ENCODE measurements around the gene CDHR5. TPM values are rescaled to one million over a fixed set of nuclear protein-coding genes. Genes with fewer than 3 reads are reported as not detected.

Gene CDHR5
- total and polyA plus RNA-seq, 7 donors: 0.07 to 0.34 (median 0.20) TPM; not detected in 4

DNA sequence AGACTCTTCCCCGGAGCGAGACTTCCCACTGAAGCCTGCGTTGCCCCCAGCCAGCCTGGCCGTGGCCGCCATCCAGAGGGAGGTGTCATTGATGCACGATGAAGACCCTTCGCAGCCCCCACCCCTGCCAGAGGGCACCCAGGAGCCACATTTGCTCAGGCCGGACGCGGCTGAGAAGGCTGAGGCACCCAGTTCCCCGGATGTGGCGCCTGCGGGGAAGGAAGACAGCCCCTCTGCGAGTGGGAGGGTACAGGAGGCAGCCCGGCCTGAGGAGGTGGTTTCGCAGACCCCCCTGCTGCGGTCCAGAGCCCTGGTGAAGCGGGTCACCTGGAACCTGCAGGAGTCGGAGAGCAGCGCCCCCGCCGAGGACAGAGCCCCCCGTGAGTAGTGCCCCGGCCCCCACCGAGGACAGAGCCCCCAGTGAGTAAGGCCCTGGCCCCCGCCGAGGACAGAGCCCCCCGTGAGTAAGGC is 15.4 kb downstream of the CDHR5 start:
- WGBS, 3 donors: 90 to 95% (median 94%) methylated on average over 24 to 28 of the region's 28 CpGs
- no peak overlapping the region for H3K27ac ChIP-seq
- TF ChIP-seq, protein P1, sequence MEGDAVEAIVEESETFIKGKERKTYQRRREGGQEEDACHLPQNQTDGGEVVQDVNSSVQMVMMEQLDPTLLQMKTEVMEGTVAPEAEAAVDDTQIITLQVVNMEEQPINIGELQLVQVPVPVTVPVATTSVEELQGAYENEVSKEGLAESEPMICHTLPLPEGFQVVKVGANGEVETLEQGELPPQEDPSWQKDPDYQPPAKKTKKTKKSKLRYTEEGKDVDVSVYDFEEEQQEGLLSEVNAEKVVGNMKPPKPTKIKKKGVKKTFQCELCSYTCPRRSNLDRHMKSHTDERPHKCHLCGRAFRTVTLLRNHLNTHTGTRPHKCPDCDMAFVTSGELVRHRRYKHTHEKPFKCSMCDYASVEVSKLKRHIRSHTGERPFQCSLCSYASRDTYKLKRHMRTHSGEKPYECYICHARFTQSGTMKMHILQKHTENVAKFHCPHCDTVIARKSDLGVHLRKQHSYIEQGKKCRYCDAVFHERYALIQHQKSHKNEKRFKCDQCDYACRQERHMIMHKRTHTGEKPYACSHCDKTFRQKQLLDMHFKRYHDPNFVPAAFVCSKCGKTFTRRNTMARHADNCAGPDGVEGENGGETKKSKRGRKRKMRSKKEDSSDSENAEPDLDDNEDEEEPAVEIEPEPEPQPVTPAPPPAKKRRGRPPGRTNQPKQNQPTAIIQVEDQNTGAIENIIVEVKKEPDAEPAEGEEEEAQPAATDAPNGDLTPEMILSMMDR (IDR thresholded peaks at IDR 0.05): no peak

DNA sequence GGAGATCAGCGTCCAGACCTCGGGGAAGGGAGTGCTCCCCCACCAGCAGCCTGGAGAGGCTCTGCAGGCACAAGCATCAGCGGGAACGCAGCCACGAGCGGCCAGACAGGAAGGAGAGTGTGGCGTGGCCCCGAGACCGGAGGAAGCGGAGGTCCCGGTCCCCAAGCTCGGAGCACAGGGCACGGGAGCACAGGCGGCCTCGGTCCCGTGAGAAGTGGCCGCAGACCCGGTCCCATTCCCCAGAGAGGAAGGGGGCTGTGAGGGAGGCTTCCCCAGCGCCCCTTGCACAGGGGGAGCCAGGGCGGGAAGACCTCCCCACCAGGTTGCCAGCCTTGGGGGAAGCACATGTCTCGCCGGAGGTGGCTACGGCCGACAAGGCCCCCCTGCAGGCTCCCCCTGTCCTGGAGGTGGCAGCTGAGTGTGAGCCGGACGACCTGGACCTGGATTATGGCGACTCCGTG is 15.9 kb downstream of the CDHR5 start:
- peaks cover 20% of the 10 kb centered on the region for H3K4me1 ChIP-seq
- H3K27me3 ChIP-seq (ENCODE audit: insufficient read depth in 3 of 3, low read length in 2 of 3): no peaks in the 10 kb centered on the region
- ATAC-seq (no peak), DNase-seq (no peak)
- H3K27ac ChIP-seq: no peak overlapping the region
- H3K4me3 ChIP-seq: no peak overlapping the region
- TF ChIP-seq, protein P1 (IDR thresholded peaks at IDR 0.05): no peak
- intact Hi-C loops (cut with DNase I): no loop called here
- H3K9me3 ChIP-seq: no peaks in the 10 kb centered on the region
- 68 to 77% (median 76%) methylated on average over 28 of the region's 28 CpGs for WGBS, 3 donors
- peaks cover 13 to 96% of the 10 kb centered on the region in 2 donors for H3K36me3 ChIP-seq (ENCODE audit: insufficient read depth in 1 of 2, low read depth in 1 of 2)

More for the DNA sequence above, 15.4 kb downstream of the CDHR5 start:
- H3K4me1 ChIP-seq: peaks cover 26% of the 10 kb centered on the region
- DNase-seq (no peak), ATAC-seq (no peak)
- H3K27me3 ChIP-seq (ENCODE audit: insufficient read depth in 3 of 3, low read length in 2 of 3): no peaks in the 10 kb centered on the region
- intact Hi-C loops (cut with DNase I): no loop called here
- H3K9me3 ChIP-seq: no peaks in the 10 kb centered on the region
- peaks cover 13 to 92% of the 10 kb centered on the region in 2 donors for H3K36me3 ChIP-seq (ENCODE audit: insufficient read depth in 1 of 2, low read depth in 1 of 2)
- H3K4me3 ChIP-seq: no peak overlapping the region

DNA sequence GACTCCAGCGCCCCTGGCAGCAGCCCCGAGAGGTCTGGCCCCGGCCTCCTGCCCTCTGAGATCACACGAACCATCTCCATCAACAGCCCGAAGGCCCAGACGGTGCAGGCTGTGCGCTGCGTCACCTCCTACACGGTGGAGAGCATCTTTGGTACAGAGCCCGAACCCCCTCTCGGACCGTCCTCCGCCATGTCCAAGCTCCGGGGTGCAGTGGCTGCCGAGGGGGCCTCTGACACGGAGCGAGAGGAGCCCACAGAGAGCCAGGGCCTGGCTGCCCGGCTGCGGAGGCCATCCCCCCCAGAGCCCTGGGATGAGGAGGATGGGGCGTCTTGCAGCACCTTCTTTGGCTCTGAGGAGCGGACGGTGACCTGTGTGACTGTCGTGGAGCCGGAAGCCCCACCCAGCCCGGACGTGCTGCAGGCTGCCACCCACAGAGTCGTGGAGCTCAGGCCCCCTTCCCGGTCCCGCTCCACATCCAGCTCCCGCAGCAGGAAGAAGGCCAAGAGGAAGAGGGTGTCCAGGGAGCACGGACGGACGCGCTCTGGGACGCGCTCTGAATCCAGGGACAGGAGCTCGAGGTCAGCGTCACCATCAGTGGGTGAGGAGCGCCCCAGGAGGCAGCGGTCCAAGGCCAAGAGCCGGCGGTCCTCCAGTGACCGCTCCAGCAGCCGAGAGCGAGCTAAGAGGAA is 16.6 kb downstream of the CDHR5 start:
- TF ChIP-seq, protein P1 (IDR thresholded peaks at IDR 0.05): no peak

DNA sequence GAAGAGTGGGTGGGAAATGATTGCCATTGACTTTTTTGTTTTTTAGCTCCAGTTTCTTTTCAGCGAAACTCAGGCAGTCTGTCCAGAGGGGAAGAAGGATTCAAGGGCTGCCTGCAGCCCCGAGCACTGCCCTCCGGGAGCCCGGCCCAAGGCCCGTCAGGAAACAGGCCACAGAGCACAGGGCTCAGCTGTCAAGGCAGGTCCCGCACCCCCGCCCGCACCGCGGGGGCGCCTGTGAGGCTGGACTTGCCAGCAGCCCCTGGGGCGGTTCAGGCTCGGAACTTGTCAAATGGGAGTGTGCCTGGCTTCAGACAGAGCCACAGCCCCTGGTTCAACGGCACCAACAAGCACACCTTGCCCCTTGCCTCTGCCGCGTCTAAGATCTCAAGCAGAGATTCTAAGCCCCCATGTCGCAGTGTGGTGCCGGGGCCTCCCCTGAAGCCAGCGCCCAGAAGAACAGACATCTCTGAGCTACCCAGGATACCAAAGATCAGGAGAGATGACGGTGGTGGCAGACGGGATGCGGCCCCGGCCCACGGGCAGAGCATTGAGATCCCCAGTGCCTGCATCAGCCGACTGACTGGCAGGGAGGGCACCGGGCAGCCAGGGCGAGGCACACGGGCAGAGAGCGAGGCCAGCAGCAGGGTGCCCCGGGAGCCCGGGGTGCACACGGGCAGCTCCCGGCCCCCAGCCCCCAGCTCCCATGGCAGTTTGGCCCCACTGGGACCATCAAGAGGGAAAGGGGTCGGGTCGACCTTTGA is 17.6 kb downstream of the CDHR5 start:
- 89 to 93% (median 92%) methylated on average over 35 of the region's 35 CpGs for WGBS, 3 donors
- Histone ChIP-seq H3K36me3 (ENCODE audit: insufficient read depth in 1 of 2, low read depth in 1 of 2) (peaks cover 13 to 99% of the 10 kb centered on the region in 2 donors), H3K27ac (no peak overlapping the region), H3K4me3 (no peak overlapping the region), H3K4me1 (peaks cover 6% of the 10 kb centered on the region), H3K27me3 (ENCODE audit: insufficient read depth in 3 of 3, low read length in 2 of 3) (no peaks in the 10 kb centered on the region), H3K9me3 (no peaks in the 10 kb centered on the region)
- TF ChIP-seq, protein P1 (IDR thresholded peaks at IDR 0.05): no peak
- intact Hi-C loops (cut with DNase I): no loop called here
- DNase-seq (no peak), ATAC-seq (no peak)

More for the DNA sequence above, 16.6 kb downstream of the CDHR5 start:
- WGBS, 3 donors: 83 to 88% (median 84%) methylated on average over 43 to 45 of the region's 45 CpGs
- H3K9me3 ChIP-seq: no peaks in the 10 kb centered on the region
- H3K27me3 ChIP-seq (ENCODE audit: insufficient read depth in 3 of 3, low read length in 2 of 3): no peaks in the 10 kb centered on the region
- no peak overlapping the region for H3K4me3 ChIP-seq
- peaks cover 13 to 100% of the 10 kb centered on the region in 2 donors for H3K36me3 ChIP-seq (ENCODE audit: insufficient read depth in 1 of 2, low read depth in 1 of 2)
- intact Hi-C loops (cut with DNase I): no loop called here
- no peak for DNase-seq
- H3K4me1 ChIP-seq: peaks cover 15% of the 10 kb centered on the region
- no peak overlapping the region for H3K27ac ChIP-seq
- no peak for ATAC-seq

Measured in psoas muscle (tissue), 8 donors.